ENCODE results near the gene ENO3. TPM values are rescaled to one million over a fixed set of nuclear protein-coding genes. Genes with fewer than 3 reads are reported as not detected.
"Not testable (repeated sequence)": the region's sequence is repeated elsewhere in the genome, so short reads cannot be mapped to it uniquely, and the experiment has no call there.

The ENO3 gene
- 10 to 100 TPM in 2 of 3 donors, 1 to 10 TPM in 1; 8.6 to 12.4 (median 10.1) TPM for total RNA-seq
- long read RNA-seq, donor 1, partial matches to known transcripts = 0 of 6 reads
- long read RNA-seq, donor 1, other reads (novel, unspliced or antisense) = 5 of 6 reads
- long read RNA-seq, donor 2, partial matches to known transcripts = 0 of 1 reads
- long read RNA-seq, donor 2, other reads (novel, unspliced or antisense) = 1 of 1 reads

- no peak for TF ChIP-seq CTCF (IDR thresholded peaks at IDR 0.05)
Measured at GRCh38 chr17:4950746-4951204, at the start of gene ENO3. Gene ENO3 (plus strand): TSS chr17:4951119. CDS start chr17:4951830, 711 bp downstream.

GRCh38 chr17:4901648-4902344 is 49.1 kb upstream of the ENO3 start:
- intact Hi-C loops (cut with DNase I, micrococcal nuclease) = no loop called here
- no peak for TF ChIP-seq CTCF (IDR thresholded peaks at IDR 0.05)
- H3K9me3 ChIP-seq = no peaks in the 10 kb centered on the region
- H3K4me3 ChIP-seq = no peak overlapping the region
- no peaks in the 10 kb centered on the region for H3K36me3 ChIP-seq (ENCODE audit: low read depth)
- DNase-seq (peak; percentile 25 to 83 (median 75)), ATAC-seq (peak; percentile 24)
- peaks cover 40% of the 10 kb centered on the region for H3K4me1 ChIP-seq (ENCODE audit: low read depth)

More at GRCh38 chr17:4950746-4951204, at the start of gene ENO3:
- Histone ChIP-seq H3K4me3 (peak within 1 kb of the TSS; percentile 22), H3K36me3 (ENCODE audit: low read depth) (no peaks in the 10 kb centered on the region), H3K9me3 (no peaks in the 10 kb centered on the region), H3K4me1 (ENCODE audit: low read depth) (peaks cover 24% of the 10 kb centered on the region)
- intact Hi-C loops (cut with DNase I, micrococcal nuclease) = no loop called here
- ATAC-seq (no peak), DNase-seq (peak; percentile 44 to 73 (median 65))

GRCh38 chr17:4902540-4902939 is 48.4 kb upstream of the ENO3 start:
- Histone ChIP-seq H3K4me3 (no peak overlapping the region), H3K9me3 (no peaks in the 10 kb centered on the region), H3K4me1 (ENCODE audit: low read depth) (peaks cover 40% of the 10 kb centered on the region), H3K36me3 (ENCODE audit: low read depth) (no peaks in the 10 kb centered on the region)
- peak in 2 of 3 donors; percentile 27 to 44 for DNase-seq
- ATAC-seq = no peak
- intact Hi-C loops (cut with DNase I, micrococcal nuclease) = no loop called here
- no peak for TF ChIP-seq CTCF (IDR thresholded peaks at IDR 0.05)

GRCh38 chr17:4903051-4903818 is 47.7 kb upstream of the ENO3 start, which contains the start of gene CHRNE:
Gene CHRNE (minus strand): TSS chr17:4903098. CDS start chr17:4903063, 35 bp downstream.
- peaks cover 40% of the 10 kb centered on the region for H3K4me1 ChIP-seq (ENCODE audit: low read depth)
- intact Hi-C loops (cut with DNase I, micrococcal nuclease) = no loop called here
- ATAC-seq (peak; percentile 68), DNase-seq (peak; percentile 74 to 95 (median 79))
- no peak within 1 kb of the TSS for H3K4me3 ChIP-seq
- peak; percentile 63 for TF ChIP-seq CTCF (IDR thresholded peaks at IDR 0.05)
- no peaks in the 10 kb centered on the region for H3K36me3 ChIP-seq (ENCODE audit: low read depth)
- no peaks in the 10 kb centered on the region for H3K9me3 ChIP-seq

- peaks cover 23% of the 10 kb centered on the region for H3K4me1 ChIP-seq (ENCODE audit: low read depth)
- intact Hi-C loops (cut with DNase I, micrococcal nuclease); H3K9me3 ChIP-seq; H3K36me3 ChIP-seq (ENCODE audit: low read depth); ATAC-seq; H3K4me3 ChIP-seq; DNase-seq: not testable (repeated sequence)
Measured at GRCh38 chr17:4906642-4907041, 44.3 kb upstream of the ENO3 start.
